ENCODE results near the gene TCF3. TPM values are rescaled to one million over a fixed set of nuclear protein-coding genes. Genes with fewer than 3 reads are reported as not detected.

TCF3 gene
- total RNA-seq: 93.0 and 101 TPM in 2 replicates

GRCh38 chr19:1652471-1653299 lies at the start of gene TCF3:
TSS of gene TCF3 (minus strand) at chr19:1652615. CDS start at chr19:1650248, 2,367 bp downstream.

DNA sequence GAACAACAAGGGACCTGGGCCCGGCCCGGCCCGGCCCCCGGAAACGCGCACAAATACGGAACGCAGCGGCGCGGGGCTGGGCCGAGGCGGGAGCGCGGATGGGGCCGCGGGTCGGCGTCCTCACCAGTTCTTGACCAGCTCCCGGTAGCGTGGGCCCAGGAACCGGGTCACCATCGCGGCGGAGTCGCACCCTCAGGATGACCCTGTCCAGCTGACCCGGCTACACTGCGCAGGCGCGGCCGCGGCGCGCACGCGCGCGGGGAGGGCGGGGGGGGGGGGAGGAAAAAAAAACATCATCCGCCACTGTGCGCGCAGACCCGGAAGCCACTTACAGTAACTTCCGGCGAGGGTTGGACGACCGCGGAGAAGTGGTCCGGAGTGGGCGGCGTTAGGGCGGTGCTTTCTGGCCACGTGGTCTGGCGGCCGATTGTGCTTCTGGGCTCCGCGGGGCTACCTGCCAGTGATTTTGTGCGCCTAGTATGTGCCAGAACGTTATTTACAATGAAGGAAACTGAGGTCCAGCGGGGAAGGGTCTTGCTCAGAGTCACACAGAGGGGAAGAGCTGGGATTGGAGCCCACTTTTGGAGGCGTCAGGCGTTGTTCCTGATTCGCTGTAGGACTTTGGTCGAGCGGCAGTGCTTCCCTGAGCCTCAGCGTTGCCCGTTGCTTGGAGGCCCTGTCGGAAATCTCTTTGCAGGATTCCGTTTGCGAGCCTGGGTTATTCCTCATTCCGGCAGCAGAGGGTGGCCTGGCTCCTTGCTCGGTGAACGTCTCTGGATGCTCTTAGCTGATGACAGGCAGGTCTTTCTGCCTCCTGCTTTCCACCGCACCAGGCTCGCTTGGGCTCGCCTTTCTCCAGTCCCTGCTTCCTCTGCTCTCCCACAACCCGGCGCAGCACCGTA lies 46.9 kb downstream of the TCF3 start, which contains the start of gene UQCR11:
TSS of gene UQCR11 (minus strand) at position 227 of the 902 bp plus-strand sequence. CDS start at position 174, 53 bp downstream.

DNA sequence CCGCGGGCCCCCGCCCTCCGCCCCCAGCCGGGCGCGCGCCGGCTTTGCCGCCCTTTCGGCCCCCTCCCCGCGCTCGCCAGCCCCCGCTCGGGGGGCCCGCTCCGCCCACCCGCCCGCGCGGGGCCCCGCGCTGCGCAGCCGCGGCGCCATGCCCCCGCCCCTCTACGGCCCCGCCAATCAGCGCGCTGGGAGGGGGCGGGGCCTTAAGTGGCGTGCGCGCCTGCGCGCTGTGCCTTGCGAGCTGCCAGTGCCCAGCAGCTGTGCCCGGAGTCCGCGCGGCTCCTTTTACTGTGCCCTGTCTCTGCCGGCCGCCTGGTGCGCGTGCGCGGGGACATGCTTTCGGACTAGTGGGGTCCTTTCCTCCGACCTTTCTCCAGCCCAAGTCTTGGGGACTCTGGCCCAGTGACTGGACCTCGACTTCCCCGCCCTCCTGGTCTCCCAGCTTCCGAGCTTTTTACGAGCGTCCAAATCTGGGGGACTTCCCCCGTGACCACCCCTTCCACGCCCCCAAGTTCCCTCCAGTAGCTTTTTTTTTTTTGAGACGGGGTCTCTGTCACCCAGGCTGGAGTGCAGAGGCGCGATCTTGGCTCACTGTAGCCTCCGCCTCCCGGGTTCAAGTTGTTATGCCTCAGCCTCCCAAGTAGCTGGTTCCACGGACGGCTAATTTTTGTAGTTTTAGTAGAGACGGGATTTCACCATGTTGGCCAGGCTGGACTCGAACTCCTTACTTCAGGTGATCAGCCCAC lies 59.5 kb downstream of the TCF3 start, which contains the start of gene MBD3:
TSS of gene MBD3 (minus strand) at position 111 of the 746 bp plus-strand sequence. CDS start 234 bp downstream, outside the sequence.

DNA sequence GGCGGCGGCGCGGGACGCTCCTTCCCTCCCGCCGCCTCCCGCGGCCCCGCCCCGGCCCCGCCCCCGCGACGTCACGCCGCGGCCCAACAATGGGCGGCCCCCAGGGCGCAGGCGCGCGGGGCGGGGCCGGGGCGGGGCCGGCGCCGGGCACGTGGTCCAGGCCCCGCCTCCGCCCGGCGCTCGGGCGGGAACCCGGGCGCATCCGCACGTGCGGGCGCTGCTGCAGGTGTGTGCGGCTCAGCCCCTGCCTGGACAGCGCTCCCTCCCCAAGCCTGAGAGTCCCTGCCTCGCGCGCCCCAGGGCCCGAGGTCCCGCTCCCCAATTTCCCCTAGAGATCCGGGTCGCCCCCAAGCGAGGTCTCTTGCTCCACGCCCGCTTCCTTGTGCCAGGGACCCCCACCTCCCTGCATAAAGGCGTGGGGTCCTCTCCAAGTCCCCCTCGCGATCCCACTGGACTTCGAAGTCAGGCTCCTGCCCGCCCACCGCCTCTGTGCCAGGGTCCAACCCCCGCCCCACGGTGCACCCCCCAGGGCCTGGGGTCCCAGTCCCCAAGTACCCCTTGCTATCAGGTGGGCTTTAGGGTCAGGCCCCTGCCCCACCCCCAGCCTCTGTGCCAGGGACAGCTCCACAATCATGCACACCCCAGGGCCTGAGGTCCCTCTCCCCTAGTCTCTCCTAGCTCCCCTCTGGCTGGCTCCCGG lies 83.9 kb downstream of the TCF3 start, which contains the start of gene MEX3D:
TSS of gene MEX3D (minus strand) at position 6 of the 700 bp plus-strand sequence. CDS start 267 bp downstream, outside the sequence.

Other genes starting within 250 kb of the TCF3 start
- gene DAZAP1, start 245.0 kb downstream of the TCF3 start, total RNA-seq: 96.9 and 103 TPM in 2 replicates
- gene RPS15, start 214.2 kb downstream of the TCF3 start, total RNA-seq: 2,537 and 3,021 TPM in 2 replicates
- not detected in 2 replicates for gene APC2, start 202.5 kb downstream of the TCF3 start, total RNA-seq
- 36.0 and 47.6 TPM in 2 replicates for gene C19orf25, start 173.4 kb downstream of the TCF3 start, total RNA-seq
- gene PCSK4, start 162.3 kb downstream of the TCF3 start, total RNA-seq: 0.58 and 1.6 TPM in 2 replicates
- 4.0 and 8.2 TPM in 2 replicates for gene REEP6, start 161.4 kb downstream of the TCF3 start, total RNA-seq
- gene ADAMTSL5, start 139.6 kb downstream of the TCF3 start, total RNA-seq: 3.5 and 12.6 TPM in 2 replicates
- not detected in 2 replicates for gene PLK5, start 128.5 kb downstream of the TCF3 start, total RNA-seq
- 19.8 and 21.3 TPM in 2 replicates for gene MEX3D, start 84.3 kb downstream of the TCF3 start, total RNA-seq
- 94.6 and 133 TPM in 2 replicates for gene MBD3, start 59.8 kb downstream of the TCF3 start, total RNA-seq
- 69.8 and 75.0 TPM in 2 replicates for gene UQCR11, start 47.2 kb downstream of the TCF3 start, total RNA-seq
- gene ONECUT3, start 100.9 kb upstream of the TCF3 start, total RNA-seq: not detected in 2 replicates
- gene ATP8B3, start 159.7 kb upstream of the TCF3 start, total RNA-seq: 5.0 and 8.4 TPM in 2 replicates
- gene REXO1, start 195.9 kb upstream of the TCF3 start, total RNA-seq: 6.9 and 8.0 TPM in 2 replicates
- gene KLF16, start 211.0 kb upstream of the TCF3 start, total RNA-seq: 7.8 and 11.0 TPM in 2 replicates
- 138 and 142 TPM in 2 replicates for gene ABHD17A, start 232.9 kb upstream of the TCF3 start, total RNA-seq

Data from myometrial cell (primary cell).